T-cell (primary cell): ENCODE data around the gene LMX1A. TPM values are rescaled to one million over a fixed set of nuclear protein-coding genes. Genes with fewer than 3 reads are reported as not detected.

Source experiments
- ATAC-seq, 4 experiments: fragments of 200-7000 bp in 3 of 4; fragments of 150-1000 bp in 1 of 4; cut with Tn5 transposase; replicated peaks in 1 of 4; 1 replicate in 3 of 4; 2 replicates in 1 of 4; pipeline ENCODE4 v1.10.0; 2021; ENCODE audit warnings: moderate library complexity in 3 of 4, mild to moderate bottlenecking in 2 of 4, moderate number of reproducible peaks in 1 of 4
- CTCF ChIA-PET, 2 donors: fragments of 300-600 bp; sonication (Branson Sonifier 250); formaldehyde crosslinking; loops; one replicate each; lab custom pipeline; 2022; ENCODE audit warnings: antibody characterized with exemption in 2 of 2; lab: Charles Lee
- POLR2A ChIA-PET, 2 donors: fragments of 300-600 bp; sonication (Branson Sonifier 250); formaldehyde crosslinking; loops; one replicate each; lab custom pipeline; 2022; ENCODE audit warnings: antibody characterized with exemption in 2 of 2; lab: Charles Lee
- DNase-seq, 35 experiments: peaks; one replicate each; pipeline versions ENCODE4 v3.0.0 to v3.0.0-alpha.2; 2013 to 2023
- H3K27ac ChIP-seq: one replicate; pipeline ENCODE4 v1.5.1; 2013; ENCODE audit warnings: low read length
- H3K27me3 ChIP-seq, 2 experiments: replicated peaks in 1 of 2; 1 replicate in 1 of 2; 2 replicates in 1 of 2; pipeline versions ENCODE4 v1.6.1 to v1.7.0; 2013; ENCODE audit warnings: low read length in 1 of 2, mixed read lengths in 1 of 2; ENCODE audit not compliant: control insufficient read depth in 2 of 2, insufficient read depth in 2 of 2; ENCODE audit errors: extremely low read depth in 1 of 2
- H3K36me3 ChIP-seq, 2 donors: 1 replicate in 1 of 2; 2 replicates in 1 of 2; pipeline versions ENCODE4 v1.6.1 to v1.7.0; 2013; ENCODE audit warnings: low read length in 1 of 2; ENCODE audit not compliant: control insufficient read depth in 2 of 2, insufficient read depth in 1 of 2; ENCODE audit errors: extremely low read depth in 1 of 2
- H3K4me1 ChIP-seq, 2 experiments: 1 replicate in 1 of 2; 2 replicates in 1 of 2; pipeline versions ENCODE4 v1.6.1 to v1.7.0; 2013; ENCODE audit warnings: low read length in 2 of 2, mixed read lengths in 1 of 2; ENCODE audit not compliant: insufficient read depth in 2 of 2, control insufficient read depth in 1 of 2; ENCODE audit errors: extremely low read depth in 1 of 2
- H3K4me3 ChIP-seq, 2 donors: 1 replicate in 1 of 2; 2 replicates in 1 of 2; pipeline versions ENCODE4 v1.5.1 to v1.7.0; 2013; ENCODE audit warnings: mild to moderate bottlenecking in 2 of 2, low read length in 1 of 2, moderate library complexity in 1 of 2; ENCODE audit not compliant: control insufficient read depth in 1 of 2; ENCODE audit errors: extremely low read depth in 1 of 2
- H3K9me3 ChIP-seq: 2 replicates; pipeline ENCODE4 v1.7.0; 2013
- H3K27ac Mint-ChIP-seq, 2 donors: one replicate each; pipeline ENCODE4 v1.8.0; 2020 to 2021; ENCODE audit warnings: mild to moderate bottlenecking in 2 of 2, mixed read lengths in 2 of 2
- H3K27me3 Mint-ChIP-seq, 2 donors: one replicate each; pipeline ENCODE4 v1.8.0; 2021 to 2022; ENCODE audit warnings: mixed read lengths in 2 of 2
- H3K36me3 Mint-ChIP-seq: one replicate; pipeline ENCODE4 v1.8.0; 2021; ENCODE audit warnings: mixed read lengths
- H3K4me1 Mint-ChIP-seq, 3 donors: one replicate each; pipeline ENCODE4 v1.8.0; 2020 to 2022; ENCODE audit warnings: mixed read lengths in 3 of 3, mild to moderate bottlenecking in 1 of 3
- H3K4me3 Mint-ChIP-seq, 3 donors: one replicate each; pipeline ENCODE4 v1.8.0; 2020 to 2022; ENCODE audit warnings: mild to moderate bottlenecking in 3 of 3, mixed read lengths in 3 of 3, moderate library complexity in 3 of 3
- H3K9me3 Mint-ChIP-seq, 3 donors: one replicate each; pipeline ENCODE4 v1.8.0; 2020 to 2022; ENCODE audit warnings: mixed read lengths in 3 of 3
- WGBS: methylation state at CpG from one replicate; pipeline ENCODE4 v1.1.5; 2013; ENCODE audit warnings: missing lambda C conversion rate; ENCODE audit not compliant: insufficient coverage; 5-methylcytosine and 5-hydroxymethylcytosine counted together
- total RNA-seq, 35 experiments: library from RNA in 6 of 35; stranded (reverse) in 6 of 35; fragments of 120-200 nt in 1 of 35; gene quantifications; one replicate each; pipeline versions ENCODE4 v1.2.1 to v1.2.4 and lab custom pipeline; 2013 to 2026

Gene LMX1A
- total RNA-seq, 5 donors from 2014 or later (not counting 1 experiment from before 2014, with no cell fraction given), result not detected

- H3K27me3 ChIP-seq, result peaks cover 3 to 10% of the 10 kb centered on the region in 2 experiments
- H3K4me1 ChIP-seq, result no peaks in the 10 kb centered on the region
- no peak for ATAC-seq
- ChIA-PET CTCF (no interaction called here), POLR2A (no interaction called here)
- no peak overlapping the region for H3K4me3 Mint-ChIP-seq
- no peaks in the 10 kb centered on the region for H3K9me3 Mint-ChIP-seq
- peaks cover 21% of the 10 kb centered on the region in 2 donors for H3K27me3 Mint-ChIP-seq
- no peaks in the 10 kb centered on the region for H3K36me3 ChIP-seq
- no peaks in the 10 kb centered on the region for H3K4me1 Mint-ChIP-seq
- H3K9me3 ChIP-seq, result no peaks in the 10 kb centered on the region
- WGBS, result 54% methylated on average over 3 of the region's 9 CpGs
- H3K36me3 Mint-ChIP-seq, result no peaks in the 10 kb centered on the region
- no peak overlapping the region for H3K27ac Mint-ChIP-seq
- H3K4me3 ChIP-seq, result no peak overlapping the region
- no peak overlapping the region for H3K27ac ChIP-seq
- no peak for DNase-seq
Observed at GRCh38 chr1:165279882-165280281, 76.6 kb downstream of the LMX1A start.

GRCh38 chr1:165276314-165276713 is 80.2 kb downstream of the LMX1A start:
- ChIA-PET CTCF (no interaction called here), POLR2A (no interaction called here)
- Mint-ChIP-seq H3K36me3 (no peaks in the 10 kb centered on the region), H3K9me3 (no peaks in the 10 kb centered on the region), H3K4me3 (no peak overlapping the region), H3K27ac (no peak overlapping the region), H3K4me1 (no peaks in the 10 kb centered on the region), H3K27me3 (peaks cover 2 to 4% of the 10 kb centered on the region in 2 donors)
- ATAC-seq, result no peak
- WGBS, result no CpG with 5 or more reads among the region's 2 CpGs
- H3K27ac ChIP-seq, result no peak overlapping the region
- H3K4me3 ChIP-seq, result no peak overlapping the region
- peaks cover 0 to 4% of the 10 kb centered on the region in 2 experiments for H3K27me3 ChIP-seq
- H3K9me3 ChIP-seq, result no peaks in the 10 kb centered on the region
- DNase-seq, result no peak
- H3K4me1 ChIP-seq, result no peaks in the 10 kb centered on the region
- H3K36me3 ChIP-seq, result no peaks in the 10 kb centered on the region

- H3K9me3 ChIP-seq, result no peaks in the 10 kb centered on the region
- Mint-ChIP-seq H3K27me3 (peaks cover 4 to 8% of the 10 kb centered on the region in 2 donors), H3K4me1 (no peaks in the 10 kb centered on the region), H3K9me3 (peaks cover 0 to 13% (median 3%) of the 10 kb centered on the region in 3 donors), H3K36me3 (no peaks in the 10 kb centered on the region), H3K27ac (no peak overlapping the region), H3K4me3 (no peak overlapping the region)
- POLR2A ChIA-PET, result no interaction called here
- H3K36me3 ChIP-seq, result no peaks in the 10 kb centered on the region
- H3K27me3 ChIP-seq, result no peaks in the 10 kb centered on the region
- CTCF ChIA-PET, result no interaction called here
- no CpG with 5 or more reads among the region's 3 CpGs for WGBS
- H3K27ac ChIP-seq, result no peak overlapping the region
- no peak for DNase-seq
- no peak for ATAC-seq
- no peaks in the 10 kb centered on the region for H3K4me1 ChIP-seq
- H3K4me3 ChIP-seq, result no peak overlapping the region
Observed at GRCh38 chr1:165265196-165265838, 91.2 kb downstream of the LMX1A start.

- Histone ChIP-seq H3K4me1 (no peaks in the 10 kb centered on the region), H3K36me3 (no peaks in the 10 kb centered on the region), H3K9me3 (no peaks in the 10 kb centered on the region), H3K27me3 (peaks cover 0 to 4% of the 10 kb centered on the region in 2 experiments), H3K27ac (no peak overlapping the region), H3K4me3 (no peak overlapping the region)
- WGBS, result 67% methylated on average over 1 of the region's 3 CpGs
- no peak for ATAC-seq
- POLR2A ChIA-PET, result no interaction called here
- no peaks in the 10 kb centered on the region for H3K4me1 Mint-ChIP-seq
- CTCF ChIA-PET, result no interaction called here
- H3K27me3 Mint-ChIP-seq, result peaks cover 17 to 18% of the 10 kb centered on the region in 2 donors
- H3K4me3 Mint-ChIP-seq, result no peak overlapping the region
- no peaks in the 10 kb centered on the region for H3K36me3 Mint-ChIP-seq
- peaks cover 0 to 6% (median 0%) of the 10 kb centered on the region in 3 donors for H3K9me3 Mint-ChIP-seq
- H3K27ac Mint-ChIP-seq, result no peak overlapping the region
- DNase-seq, result no peak
Observed at GRCh38 chr1:165259706-165260428, 96.6 kb downstream of the LMX1A start.

GRCh38 chr1:165259236-165259635 is 97.3 kb downstream of the LMX1A start:
- Mint-ChIP-seq H3K4me3 (no peak overlapping the region), H3K27me3 (peaks cover 20 to 21% of the 10 kb centered on the region in 2 donors), H3K36me3 (no peaks in the 10 kb centered on the region), H3K9me3 (peaks cover 0 to 6% (median 0%) of the 10 kb centered on the region in 3 donors), H3K27ac (no peak overlapping the region), H3K4me1 (no peaks in the 10 kb centered on the region)
- H3K27ac ChIP-seq, result no peak overlapping the region
- ChIA-PET CTCF (no interaction called here), POLR2A (no interaction called here)
- WGBS, result 47% methylated on average over 2 of the region's 2 CpGs
- H3K4me3 ChIP-seq, result no peak overlapping the region
- H3K36me3 ChIP-seq, result no peaks in the 10 kb centered on the region
- H3K9me3 ChIP-seq, result no peaks in the 10 kb centered on the region
- no peak for DNase-seq
- H3K27me3 ChIP-seq, result peaks cover 0 to 4% of the 10 kb centered on the region in 2 experiments
- no peaks in the 10 kb centered on the region for H3K4me1 ChIP-seq
- no peak for ATAC-seq

GRCh38 chr1:165257969-165258459 is 98.5 kb downstream of the LMX1A start:
- Histone ChIP-seq H3K36me3 (no peaks in the 10 kb centered on the region), H3K4me3 (no peak overlapping the region), H3K4me1 (no peaks in the 10 kb centered on the region), H3K9me3 (no peaks in the 10 kb centered on the region), H3K27me3 (peaks cover 0 to 9% of the 10 kb centered on the region in 2 experiments), H3K27ac (no peak overlapping the region)
- H3K4me1 Mint-ChIP-seq, result no peaks in the 10 kb centered on the region
- H3K36me3 Mint-ChIP-seq, result no peaks in the 10 kb centered on the region
- DNase-seq (peak in 5 of 35 experiments; percentile 0 to 24 (median 4)), ATAC-seq (no peak)
- CTCF ChIA-PET, result no interaction called here
- H3K4me3 Mint-ChIP-seq, result no peak overlapping the region
- POLR2A ChIA-PET, result interaction anchor here in 1 of 2 donors (0.5 kb wide), 1 partner anchor 632 kb away, joined by 5 read pairs; no protein-coding TSS in a partner anchor
- no peak overlapping the region for H3K27ac Mint-ChIP-seq
- peaks cover 0 to 3% (median 0%) of the 10 kb centered on the region in 3 donors for H3K9me3 Mint-ChIP-seq
- 20% methylated on average over 1 of the region's 3 CpGs for WGBS
- H3K27me3 Mint-ChIP-seq, result peaks cover 21 to 26% of the 10 kb centered on the region in 2 donors
